C4-2B (cell line): ENCODE measurements around the gene KLF7.

Source experiments
- ZFX ChIP-seq: fragments of 450-650 bp; IDR thresholded peaks from 2 replicates; pipeline ENCODE4 v1.6.1; 2017
- TF ChIP-seq, protein P1 (sequence below): fragments of 450-650 bp; conservative IDR thresholded peaks from 2 replicates; pipeline ENCODE4 v1.5.1; 2017; ENCODE audit warnings: mild to moderate bottlenecking

DNA sequence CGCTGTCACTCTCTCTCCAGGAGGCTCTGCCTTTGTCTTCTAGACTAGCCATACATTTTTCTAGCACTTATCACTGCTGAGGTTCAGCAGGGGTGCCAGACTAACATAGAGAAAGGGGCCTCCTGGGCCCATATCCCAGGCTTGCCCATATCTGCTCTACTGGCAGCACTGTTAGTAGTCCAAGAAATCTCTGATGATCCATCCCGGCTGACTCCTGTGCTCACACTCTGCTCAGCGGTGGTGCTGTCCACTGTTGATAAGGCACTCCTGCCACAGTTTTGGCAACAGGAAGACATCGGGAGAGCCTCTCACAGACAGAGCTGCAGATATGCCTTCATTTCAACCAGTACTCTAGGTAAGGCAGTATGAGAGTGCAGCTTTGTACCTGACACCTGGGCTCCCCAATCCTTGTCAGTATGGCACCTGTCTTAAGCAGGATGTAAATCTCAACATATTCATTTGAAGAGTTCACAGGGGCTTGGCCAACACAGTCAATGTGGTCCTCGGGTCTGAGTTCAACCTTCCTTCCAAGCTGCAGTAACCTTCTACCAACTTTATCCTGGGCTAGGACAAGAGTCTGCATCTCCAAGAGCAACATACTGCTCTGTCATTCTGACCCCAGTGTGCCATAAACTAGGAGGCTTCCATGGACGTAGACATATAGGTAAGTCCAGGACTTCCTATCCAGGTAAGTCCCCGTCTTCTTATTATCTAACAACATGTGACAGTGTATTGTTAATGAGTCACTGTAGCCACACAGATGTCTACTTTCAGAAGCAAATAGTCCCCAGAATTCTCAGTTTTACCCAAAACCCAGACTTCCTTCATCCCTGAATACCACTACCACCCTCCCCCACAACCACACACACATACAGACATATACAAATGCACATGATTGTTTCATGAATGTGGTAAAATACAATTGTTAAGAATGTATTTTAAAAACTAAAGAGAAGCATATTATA lies 16.2 kb downstream of the KLF7 start:
- TF ChIP-seq, protein P1, sequence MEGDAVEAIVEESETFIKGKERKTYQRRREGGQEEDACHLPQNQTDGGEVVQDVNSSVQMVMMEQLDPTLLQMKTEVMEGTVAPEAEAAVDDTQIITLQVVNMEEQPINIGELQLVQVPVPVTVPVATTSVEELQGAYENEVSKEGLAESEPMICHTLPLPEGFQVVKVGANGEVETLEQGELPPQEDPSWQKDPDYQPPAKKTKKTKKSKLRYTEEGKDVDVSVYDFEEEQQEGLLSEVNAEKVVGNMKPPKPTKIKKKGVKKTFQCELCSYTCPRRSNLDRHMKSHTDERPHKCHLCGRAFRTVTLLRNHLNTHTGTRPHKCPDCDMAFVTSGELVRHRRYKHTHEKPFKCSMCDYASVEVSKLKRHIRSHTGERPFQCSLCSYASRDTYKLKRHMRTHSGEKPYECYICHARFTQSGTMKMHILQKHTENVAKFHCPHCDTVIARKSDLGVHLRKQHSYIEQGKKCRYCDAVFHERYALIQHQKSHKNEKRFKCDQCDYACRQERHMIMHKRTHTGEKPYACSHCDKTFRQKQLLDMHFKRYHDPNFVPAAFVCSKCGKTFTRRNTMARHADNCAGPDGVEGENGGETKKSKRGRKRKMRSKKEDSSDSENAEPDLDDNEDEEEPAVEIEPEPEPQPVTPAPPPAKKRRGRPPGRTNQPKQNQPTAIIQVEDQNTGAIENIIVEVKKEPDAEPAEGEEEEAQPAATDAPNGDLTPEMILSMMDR = no peak
- no peak for TF ChIP-seq ZFX
